Suprapubic skin (tissue), 4 donors: ENCODE data around the gene SNX17.

Experiments used
- CTCF ChIP-seq, 2 donors: fragments of 200-600 bp in 1 of 2; fragments of 450-650 bp in 1 of 2; sonication (generic) in 1 of 2; IDR thresholded peaks; one replicate each; pipeline ENCODE4 v1.5.1; 2016 to 2019; ENCODE audit warnings: antibody characterized with exemption in 2 of 2, mild to moderate bottlenecking in 1 of 2, moderate library complexity in 1 of 2
- EP300 ChIP-seq: sonication (generic); formaldehyde crosslinking; IDR thresholded peaks from one replicate; pipeline ENCODE4 v1.6.1; 2017; ENCODE audit warnings: antibody characterized with exemption
- POLR2A ChIP-seq, 2 donors: fragments of 450-650 bp; IDR thresholded peaks; one replicate each; pipeline ENCODE4 v1.6.1; 2017; ENCODE audit warnings: antibody characterized with exemption in 2 of 2, mild to moderate bottlenecking in 2 of 2, moderate library complexity in 2 of 2
- POLR2AphosphoS5 ChIP-seq, 3 donors: sonication (generic); formaldehyde crosslinking; IDR thresholded peaks; one replicate each; pipeline ENCODE4 v1.6.1; 2017; ENCODE audit warnings: antibody characterized with exemption in 3 of 3

- TF ChIP-seq POLR2AphosphoS5 (IDR thresholded peaks at IDR 0.05) = no peak
- TF ChIP-seq CTCF (IDR thresholded peaks at IDR 0.05) = no peak
- TF ChIP-seq POLR2A (IDR thresholded peaks at IDR 0.05) = no peak
- no peak for TF ChIP-seq EP300
Measured at GRCh38 chr2:27375513-27376099, 5.2 kb downstream of the SNX17 start.
